ENCODE measurements around the gene TRAPPC3L.
A peak's percentile ranks its signal among the peaks of the same experiment; 100 is the strongest.

Gene TRAPPC3L

DNA sequence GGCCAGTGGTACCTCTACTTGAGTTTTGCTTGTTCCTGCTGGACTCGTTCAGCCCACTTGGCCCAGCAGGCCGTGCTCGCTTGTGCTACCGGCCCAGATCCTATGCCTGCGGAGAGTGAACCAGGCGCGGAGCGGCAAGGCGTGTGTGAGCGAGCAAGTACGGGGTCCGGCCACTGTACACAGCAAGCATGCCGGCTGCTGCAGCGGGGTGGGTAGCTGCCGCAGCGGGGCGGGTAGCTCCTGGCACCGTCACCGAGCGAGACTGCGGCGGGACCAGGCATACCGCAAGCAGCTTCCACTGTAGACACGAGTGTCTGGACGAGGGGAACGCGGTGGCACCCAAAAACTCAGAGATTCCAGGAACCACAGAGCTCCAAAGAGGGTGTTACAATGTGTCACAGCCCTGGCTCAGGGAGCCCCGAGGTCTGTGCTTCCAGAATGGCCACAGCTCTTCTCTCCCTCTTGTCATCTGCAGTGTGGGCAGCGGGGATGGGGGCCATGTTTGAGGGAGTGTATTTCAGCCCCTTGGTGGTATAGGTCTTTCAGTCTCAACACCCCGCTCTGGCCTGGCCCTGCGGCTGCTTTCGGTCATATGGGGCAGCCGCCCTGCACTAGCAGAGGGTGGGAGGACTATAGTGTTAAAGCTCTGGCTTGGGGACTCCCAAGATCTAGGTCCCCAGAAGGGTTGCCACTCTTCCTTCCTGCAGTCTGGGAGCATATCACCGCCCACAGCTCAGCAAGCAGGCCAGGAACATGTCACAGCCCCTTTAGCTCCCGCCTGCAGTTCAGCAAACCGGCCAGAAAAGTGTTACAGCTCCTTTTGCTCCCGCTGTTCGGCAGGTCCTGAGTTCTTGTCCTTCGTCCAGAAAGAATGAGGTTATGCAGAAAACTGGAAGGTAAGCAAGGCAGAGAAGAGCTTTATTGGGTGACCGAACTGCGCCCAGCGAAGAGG, 19.7 kb upstream of the TRAPPC3L start:
- H3K27ac Mint-ChIP-seq: no peak overlapping the region
- peaks cover 7% of the 10 kb centered on the region for H3K27me3 Mint-ChIP-seq
- peak overlapping the region; percentile 21 for H3K4me3 Mint-ChIP-seq
- no peaks in the 10 kb centered on the region for H3K36me3 Mint-ChIP-seq (ENCODE audit: low read depth)
- no peaks in the 10 kb centered on the region for H3K9me3 Mint-ChIP-seq
- H3K4me1 Mint-ChIP-seq (ENCODE audit: low read depth): peaks cover 26% of the 10 kb centered on the region

GRCh38 chr6:116564311-116564710, 18.8 kb upstream of the TRAPPC3L start:
- Mint-ChIP-seq H3K9me3 (no peaks in the 10 kb centered on the region), H3K36me3 (ENCODE audit: low read depth) (no peaks in the 10 kb centered on the region), H3K4me3 (no peak overlapping the region), H3K4me1 (ENCODE audit: low read depth) (peaks cover 19% of the 10 kb centered on the region), H3K27me3 (peaks cover 7% of the 10 kb centered on the region), H3K27ac (no peak overlapping the region)

DNA sequence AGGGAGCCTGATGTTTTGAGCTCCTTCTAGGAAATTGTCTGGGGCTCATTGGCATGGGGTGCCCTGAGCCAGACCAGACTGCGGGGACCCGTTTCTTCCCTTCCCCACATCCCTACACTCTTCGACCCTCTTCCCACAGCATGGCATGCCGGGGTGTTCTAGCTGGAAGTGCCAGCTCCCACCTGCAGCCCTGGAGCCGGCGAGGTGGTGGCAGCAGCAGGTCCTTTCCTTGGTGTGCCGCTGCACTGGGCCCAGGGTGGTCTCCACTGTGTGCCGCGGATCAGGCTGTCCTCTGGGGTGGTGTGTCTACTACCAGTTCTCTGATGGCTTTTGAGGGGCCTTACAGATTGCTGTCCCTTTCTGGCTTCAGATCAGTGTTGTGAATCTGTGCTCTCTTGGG, 18.3 kb upstream of the TRAPPC3L start:
- no peaks in the 10 kb centered on the region for H3K36me3 Mint-ChIP-seq (ENCODE audit: low read depth)
- H3K27me3 Mint-ChIP-seq: peaks cover 7% of the 10 kb centered on the region
- H3K4me1 Mint-ChIP-seq (ENCODE audit: low read depth): peaks cover 14% of the 10 kb centered on the region
- no peak overlapping the region for H3K4me3 Mint-ChIP-seq
- H3K27ac Mint-ChIP-seq: no peak overlapping the region
- no peaks in the 10 kb centered on the region for H3K9me3 Mint-ChIP-seq

DNA sequence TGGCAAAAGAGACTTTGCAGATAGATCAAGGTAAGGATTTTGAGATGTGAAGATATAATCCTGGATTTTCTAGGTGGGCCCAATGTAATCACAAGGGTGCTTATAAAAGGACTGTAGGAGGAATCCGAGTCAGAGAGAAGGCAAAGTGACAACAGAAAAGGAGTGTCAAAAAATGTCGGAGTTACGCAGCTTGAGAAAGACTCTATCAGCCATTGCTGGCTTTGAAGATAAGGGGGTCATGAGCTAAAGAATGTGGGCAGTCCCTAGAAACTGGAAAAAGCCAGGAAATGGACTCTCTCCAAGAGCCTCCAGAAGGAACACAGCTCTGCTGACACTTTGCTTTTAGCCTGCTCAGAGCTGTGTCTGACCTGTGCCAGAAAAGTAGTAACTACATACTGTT, 17.1 kb upstream of the TRAPPC3L start:
- Mint-ChIP-seq H3K27me3 (peaks cover 7% of the 10 kb centered on the region), H3K9me3 (no peaks in the 10 kb centered on the region), H3K4me3 (no peak overlapping the region), H3K4me1 (ENCODE audit: low read depth) (peaks cover 6% of the 10 kb centered on the region), H3K36me3 (ENCODE audit: low read depth) (no peaks in the 10 kb centered on the region), H3K27ac (no peak overlapping the region)

DNA sequence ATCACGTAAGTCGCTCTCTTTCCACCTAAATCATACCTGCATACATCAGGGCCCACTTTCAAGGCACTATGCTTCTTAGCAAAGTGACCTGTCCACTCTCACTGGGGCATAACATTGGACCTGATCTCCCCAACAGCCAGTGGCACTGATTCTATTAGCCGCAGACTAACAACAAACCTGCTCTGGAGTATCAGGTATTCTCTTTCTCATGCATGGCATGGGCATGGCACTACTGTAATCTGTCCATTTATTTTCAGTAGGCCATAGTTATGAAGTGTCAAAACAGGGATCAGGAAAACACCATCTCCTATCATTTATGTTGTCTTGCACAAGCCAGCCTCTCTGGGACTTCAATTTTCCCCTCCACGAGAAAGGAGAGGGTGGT, 16.5 kb upstream of the TRAPPC3L start:
- no peak overlapping the region for H3K4me3 Mint-ChIP-seq
- H3K36me3 Mint-ChIP-seq (ENCODE audit: low read depth): no peaks in the 10 kb centered on the region
- H3K4me1 Mint-ChIP-seq (ENCODE audit: low read depth): peaks cover 6% of the 10 kb centered on the region

DNA sequence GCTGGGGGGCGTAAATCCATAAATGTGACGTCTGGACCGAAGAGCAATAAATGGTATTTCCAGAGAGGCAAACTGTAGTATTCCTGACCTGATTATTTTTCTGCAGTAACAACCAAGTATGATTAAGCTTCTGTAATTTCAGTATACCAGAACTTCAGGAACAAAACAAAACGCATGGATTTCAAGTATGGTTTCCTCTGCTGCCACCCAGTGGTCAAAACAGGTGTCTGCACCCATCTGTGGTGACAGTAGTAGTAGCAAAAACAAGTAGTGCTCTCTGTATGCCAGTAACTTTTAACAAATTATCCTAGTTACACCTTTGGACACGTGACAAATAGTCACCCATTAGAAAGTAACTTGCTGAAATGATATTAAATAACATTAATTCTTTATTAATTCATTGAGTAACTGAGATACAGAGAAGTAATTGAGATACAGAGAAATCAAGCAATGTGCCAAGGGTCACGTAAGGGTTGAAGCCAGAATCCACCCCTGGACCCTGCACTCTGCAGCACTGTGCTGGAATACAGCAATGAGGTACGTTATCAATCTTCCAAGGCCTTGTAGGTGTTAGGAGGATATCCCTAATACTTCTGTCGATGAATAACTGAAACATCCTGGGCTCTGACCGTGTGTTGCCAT, 16.0 kb upstream of the TRAPPC3L start:
- Mint-ChIP-seq H3K4me3 (no peak overlapping the region), H3K27me3 (peaks cover 7% of the 10 kb centered on the region), H3K36me3 (ENCODE audit: low read depth) (no peaks in the 10 kb centered on the region), H3K4me1 (ENCODE audit: low read depth) (peaks cover 6% of the 10 kb centered on the region), H3K9me3 (no peaks in the 10 kb centered on the region), H3K27ac (no peak overlapping the region)

More for the DNA sequence above, 16.5 kb upstream of the TRAPPC3L start:
- no peak overlapping the region for H3K27ac Mint-ChIP-seq
- H3K27me3 Mint-ChIP-seq: peaks cover 7% of the 10 kb centered on the region
- no peaks in the 10 kb centered on the region for H3K9me3 Mint-ChIP-seq

- Mint-ChIP-seq H3K36me3 (ENCODE audit: low read depth) (no peaks in the 10 kb centered on the region), H3K27me3 (peaks cover 7% of the 10 kb centered on the region), H3K27ac (no peak overlapping the region), H3K9me3 (no peaks in the 10 kb centered on the region), H3K4me3 (no peak overlapping the region), H3K4me1 (ENCODE audit: low read depth) (peaks cover 6% of the 10 kb centered on the region)
Observed at GRCh38 chr6:116560130-116560529, 14.6 kb upstream of the TRAPPC3L start.

- Mint-ChIP-seq H3K9me3 (no peaks in the 10 kb centered on the region), H3K4me1 (ENCODE audit: low read depth) (no peaks in the 10 kb centered on the region), H3K27ac (no peak overlapping the region), H3K27me3 (peaks cover 4% of the 10 kb centered on the region), H3K36me3 (ENCODE audit: low read depth) (no peaks in the 10 kb centered on the region), H3K4me3 (no peak overlapping the region)
Observed at GRCh38 chr6:116557893-116558292, 12.4 kb upstream of the TRAPPC3L start.

DNA sequence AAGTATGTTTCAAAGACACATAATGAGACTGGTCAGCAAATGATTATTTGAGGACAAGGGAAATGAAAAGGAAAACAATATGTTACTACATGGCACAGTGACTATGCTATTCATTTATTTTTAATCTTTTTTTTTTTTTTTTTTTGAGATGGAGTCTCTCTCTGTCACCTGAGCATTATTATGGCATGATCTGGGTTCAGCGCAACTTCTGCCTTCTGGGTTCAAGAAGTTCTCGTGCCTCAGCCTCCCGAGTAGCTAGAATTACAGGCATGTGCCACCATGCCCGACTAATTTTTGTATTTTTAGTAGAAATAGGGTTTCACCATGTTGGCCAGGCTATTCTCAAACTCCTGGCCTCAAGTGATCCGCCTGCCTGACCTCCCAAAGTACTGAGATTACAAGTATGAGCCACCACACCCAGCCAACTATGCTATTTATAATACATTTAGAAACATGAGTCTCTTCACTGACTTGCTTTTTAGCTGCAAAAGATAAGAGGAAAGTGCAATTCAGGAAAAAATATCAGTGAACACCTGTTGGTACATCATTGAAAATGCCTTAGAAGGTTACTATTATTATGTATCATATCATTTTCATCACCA, 11.4 kb upstream of the TRAPPC3L start:
- no peaks in the 10 kb centered on the region for H3K4me1 Mint-ChIP-seq (ENCODE audit: low read depth)
- H3K27ac Mint-ChIP-seq: no peak overlapping the region
- H3K4me3 Mint-ChIP-seq: no peak overlapping the region
- no peaks in the 10 kb centered on the region for H3K36me3 Mint-ChIP-seq (ENCODE audit: low read depth)
- H3K27me3 Mint-ChIP-seq: peaks cover 7% of the 10 kb centered on the region
- no peaks in the 10 kb centered on the region for H3K9me3 Mint-ChIP-seq

DNA sequence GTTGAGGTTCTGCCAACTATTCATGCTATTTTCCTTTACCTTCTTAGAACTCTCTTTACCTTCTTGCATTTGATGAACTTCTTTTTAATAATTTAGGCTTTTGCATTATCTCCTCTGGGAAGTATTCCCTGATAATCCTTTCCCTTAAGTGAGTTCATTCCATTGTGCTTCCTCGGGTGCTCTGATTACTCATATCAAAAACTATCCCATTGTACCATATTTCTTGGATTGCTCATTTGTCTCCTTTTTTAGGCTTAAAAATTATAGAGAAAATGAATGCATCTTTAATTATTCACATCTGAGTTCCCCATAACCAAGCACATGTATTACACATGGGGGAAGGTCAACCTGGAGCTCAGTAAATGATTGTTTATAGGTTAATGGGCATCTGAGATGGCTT, 10.6 kb upstream of the TRAPPC3L start:
- H3K4me3 Mint-ChIP-seq: no peak overlapping the region
- no peaks in the 10 kb centered on the region for H3K9me3 Mint-ChIP-seq
- peaks cover 9% of the 10 kb centered on the region for H3K27me3 Mint-ChIP-seq
- H3K36me3 Mint-ChIP-seq (ENCODE audit: low read depth): no peaks in the 10 kb centered on the region
- H3K4me1 Mint-ChIP-seq (ENCODE audit: low read depth): no peaks in the 10 kb centered on the region
- no peak overlapping the region for H3K27ac Mint-ChIP-seq

DNA sequence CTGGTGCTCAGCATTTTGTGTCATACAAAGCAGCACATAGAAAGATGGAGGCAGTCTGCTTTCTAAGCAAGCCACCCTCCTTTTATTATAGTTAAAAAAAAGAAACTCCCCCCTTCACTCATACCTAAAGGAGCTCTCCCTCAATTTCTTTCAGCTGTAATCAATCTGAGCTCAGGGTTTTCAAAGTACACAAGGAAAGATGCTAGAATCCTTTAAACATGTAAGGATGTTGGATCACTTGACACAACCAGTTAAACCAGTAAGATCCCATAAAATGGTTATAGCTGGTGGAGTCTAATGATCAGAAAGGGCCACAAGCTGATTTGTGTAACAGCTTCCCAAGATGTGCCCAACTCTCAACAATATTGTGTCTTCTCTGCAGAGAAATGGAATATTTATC, 8.0 kb upstream of the TRAPPC3L start, which contains the start of gene CALHM4:
Gene CALHM4, plus strand, starts transcription at position 301 of the 400 bp plus-strand sequence. Its CDS starts 43 bp downstream, at position 344.
- no peak within 1 kb of the TSS for H3K4me3 Mint-ChIP-seq
- no peaks in the 10 kb centered on the region for H3K4me1 Mint-ChIP-seq (ENCODE audit: low read depth)
- peaks cover 14% of the 10 kb centered on the region for H3K27me3 Mint-ChIP-seq
- H3K27ac Mint-ChIP-seq: no peak within 1 kb of the TSS
- H3K36me3 Mint-ChIP-seq (ENCODE audit: low read depth): no peaks in the 10 kb centered on the region
- H3K9me3 Mint-ChIP-seq: no peaks in the 10 kb centered on the region

DNA sequence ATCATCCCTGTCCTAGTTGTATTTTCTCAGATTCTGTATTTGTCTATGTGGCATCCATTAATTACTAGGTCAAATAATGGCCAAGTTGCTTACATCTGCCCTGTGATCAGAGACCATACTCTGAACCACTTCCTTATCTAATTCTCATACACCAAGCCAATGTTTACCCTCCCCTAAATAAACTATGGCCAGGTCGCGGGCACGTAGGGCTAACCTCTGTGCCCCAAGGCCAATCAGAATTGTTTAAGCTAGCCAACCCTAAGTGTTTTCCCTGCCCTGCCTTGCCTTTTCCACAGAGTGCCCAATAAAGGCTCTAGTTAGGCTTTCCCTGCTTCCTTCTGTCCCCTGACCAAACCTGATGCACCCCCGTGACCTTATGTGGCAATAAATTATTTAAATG, 5.3 kb upstream of the TRAPPC3L start:
- H3K27ac Mint-ChIP-seq: no peak overlapping the region
- H3K36me3 Mint-ChIP-seq (ENCODE audit: low read depth): no peaks in the 10 kb centered on the region
- no peak overlapping the region for H3K4me3 Mint-ChIP-seq
- no peaks in the 10 kb centered on the region for H3K4me1 Mint-ChIP-seq (ENCODE audit: low read depth)
- H3K27me3 Mint-ChIP-seq: peaks cover 14% of the 10 kb centered on the region
- no peaks in the 10 kb centered on the region for H3K9me3 Mint-ChIP-seq

- H3K4me3 Mint-ChIP-seq: no peak overlapping the region
- no peaks in the 10 kb centered on the region for H3K36me3 Mint-ChIP-seq (ENCODE audit: low read depth)
- H3K27ac Mint-ChIP-seq: no peak overlapping the region
- no peaks in the 10 kb centered on the region for H3K4me1 Mint-ChIP-seq (ENCODE audit: low read depth)
- peaks cover 30% of the 10 kb centered on the region for H3K27me3 Mint-ChIP-seq
- H3K9me3 Mint-ChIP-seq: no peaks in the 10 kb centered on the region
Observed at GRCh38 chr6:116547358-116547757, 1.9 kb upstream of the TRAPPC3L start.

GRCh38 chr6:116543149-116543548, 2.3 kb downstream of the TRAPPC3L start:
- H3K36me3 Mint-ChIP-seq (ENCODE audit: low read depth): no peaks in the 10 kb centered on the region
- peaks cover 40% of the 10 kb centered on the region for H3K27me3 Mint-ChIP-seq
- H3K9me3 Mint-ChIP-seq: no peaks in the 10 kb centered on the region
- H3K4me3 Mint-ChIP-seq: no peak overlapping the region
- no peaks in the 10 kb centered on the region for H3K4me1 Mint-ChIP-seq (ENCODE audit: low read depth)
- H3K27ac Mint-ChIP-seq: no peak overlapping the region

DNA sequence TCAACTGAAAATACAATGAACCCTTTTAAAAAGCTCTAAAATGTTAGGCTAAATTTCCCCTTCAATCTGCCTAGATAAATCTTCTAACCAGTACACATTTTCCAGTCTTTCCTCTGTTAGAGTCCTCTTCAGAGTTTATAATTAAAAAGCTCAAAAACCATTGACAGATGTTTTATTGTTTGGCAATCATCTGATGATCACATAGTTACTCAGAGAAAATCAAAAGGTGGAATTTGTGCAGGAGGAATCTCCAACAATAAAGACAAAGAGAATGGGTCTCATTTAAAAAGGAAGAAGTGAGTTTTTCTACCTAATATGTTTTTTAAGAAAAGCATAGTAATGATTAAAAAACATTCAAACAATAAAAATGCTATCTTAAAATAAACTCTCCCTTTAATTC, 3.1 kb downstream of the TRAPPC3L start:
- no peak overlapping the region for H3K4me3 Mint-ChIP-seq
- no peaks in the 10 kb centered on the region for H3K36me3 Mint-ChIP-seq (ENCODE audit: low read depth)
- peaks cover 40% of the 10 kb centered on the region for H3K27me3 Mint-ChIP-seq
- no peaks in the 10 kb centered on the region for H3K9me3 Mint-ChIP-seq
- H3K27ac Mint-ChIP-seq: no peak overlapping the region
- no peaks in the 10 kb centered on the region for H3K4me1 Mint-ChIP-seq (ENCODE audit: low read depth)

All from stimulated activated naive CD8-positive, alpha-beta T cell treated with anti-CD3 and anti-CD28 coated beads, Interleukin-15, Interleukin-2, amounts not matched to agents 100 ng/mL and 50 ng/mL, for 24 hours (primary cell).